GM23248 (cell line): ENCODE results near the gene PHLPP1.

ENCODE experiments used
- EZH2 ChIP-seq: fragments of 200-600 bp; sonication (generic); IDR thresholded peaks from 2 replicates; pipeline ENCODE4 v1.6.1; 2018; ENCODE audit warnings: antibody characterized with exemption, mild to moderate bottlenecking; ENCODE audit not compliant: insufficient read depth, poor library complexity, severe bottlenecking
- EZH2phosphoT487 ChIP-seq: fragments of 200-600 bp; sonication (generic); IDR thresholded peaks from 2 replicates; pipeline ENCODE4 v1.6.1; 2018; ENCODE audit warnings: antibody characterized with exemption, moderate library complexity, mild to moderate bottlenecking, low read depth; ENCODE audit not compliant: insufficient read depth

GRCh38 chr18:62868645-62869044, 153.3 kb downstream of the PHLPP1 start:
- TF ChIP-seq EZH2 (no peak), EZH2phosphoT487 (no peak)
